ENCODE results near the gene CDK5RAP2. TPM values are rescaled to one million over a fixed set of nuclear protein-coding genes. Genes with fewer than 3 reads are reported as not detected.
A peak's percentile ranks its signal among the peaks of the same experiment; 100 is the strongest.

CDK5RAP2 gene
- total RNA-seq, 2 donors from 2014 or later = 81.5 to 81.9 TPM

GRCh38 chr9:120456218-120456617 lies 123.7 kb downstream of the CDK5RAP2 start:
- H3K4me1 Mint-ChIP-seq (ENCODE audit: low read depth) = no peaks in the 10 kb centered on the region
- ATAC-seq (replicated peaks in 1 of 2) (no peak), DNase-seq (no peak)
- H3K27me3 Mint-ChIP-seq (ENCODE audit: low read depth) = no peaks in the 10 kb centered on the region
- H3K36me3 Mint-ChIP-seq (ENCODE audit: insufficient read depth in 2 of 2) = peaks cover 2 to 23% of the 10 kb centered on the region in 2 donors
- no peak overlapping the region for H3K4me3 Mint-ChIP-seq
- no peaks in the 10 kb centered on the region for H3K9me3 Mint-ChIP-seq
- H3K27ac Mint-ChIP-seq = no peak overlapping the region

- ATAC-seq (replicated peaks in 1 of 2) = no peak
- Mint-ChIP-seq H3K27me3 (ENCODE audit: low read depth) (no peaks in the 10 kb centered on the region), H3K4me1 (ENCODE audit: low read depth) (peaks cover 6% of the 10 kb centered on the region), H3K27ac (no peak overlapping the region), H3K9me3 (no peaks in the 10 kb centered on the region), H3K36me3 (ENCODE audit: insufficient read depth in 2 of 2) (peaks cover 2 to 22% of the 10 kb centered on the region in 2 donors), H3K4me3 (no peak overlapping the region)
- DNase-seq = no peak
These were observed 125.5 kb downstream of the CDK5RAP2 start for GRCh38 chr9:120454467-120454866.

GRCh38 chr9:120453792-120454191 lies 126.2 kb downstream of the CDK5RAP2 start:
- no peak for DNase-seq
- H3K27me3 Mint-ChIP-seq (ENCODE audit: low read depth) = no peaks in the 10 kb centered on the region
- no peaks in the 10 kb centered on the region for H3K9me3 Mint-ChIP-seq
- peaks cover 6% of the 10 kb centered on the region for H3K4me1 Mint-ChIP-seq (ENCODE audit: low read depth)
- no peak for ATAC-seq (replicated peaks in 1 of 2)
- H3K27ac Mint-ChIP-seq = no peak overlapping the region
- H3K36me3 Mint-ChIP-seq (ENCODE audit: insufficient read depth in 2 of 2) = peaks cover 2 to 19% of the 10 kb centered on the region in 2 donors
- no peak overlapping the region for H3K4me3 Mint-ChIP-seq

GRCh38 chr9:120452631-120453030 lies 127.3 kb downstream of the CDK5RAP2 start:
- Mint-ChIP-seq H3K9me3 (no peaks in the 10 kb centered on the region), H3K27ac (peak overlapping the region; percentile 69), H3K4me1 (ENCODE audit: low read depth) (peaks cover 6% of the 10 kb centered on the region), H3K27me3 (ENCODE audit: low read depth) (no peaks in the 10 kb centered on the region), H3K36me3 (ENCODE audit: insufficient read depth in 2 of 2) (peaks cover 2 to 16% of the 10 kb centered on the region in 2 donors), H3K4me3 (no peak overlapping the region)
- DNase-seq (no peak), ATAC-seq (replicated peaks in 1 of 2) (no peak)

- H3K4me1 Mint-ChIP-seq (ENCODE audit: low read depth) = peaks cover 16% of the 10 kb centered on the region
These were observed 129.1 kb downstream of the CDK5RAP2 start for GRCh38 chr9:120450916-120451315.

GRCh38 chr9:120449566-120449965 lies 130.4 kb downstream of the CDK5RAP2 start:
- H3K27me3 Mint-ChIP-seq (ENCODE audit: low read depth) = no peaks in the 10 kb centered on the region

More at GRCh38 chr9:120450916-120451315, 129.1 kb downstream of the CDK5RAP2 start:
- ATAC-seq (replicated peaks in 1 of 2) (no peak), DNase-seq (no peak)
- Mint-ChIP-seq H3K36me3 (ENCODE audit: insufficient read depth in 2 of 2) (peaks cover 7 to 21% of the 10 kb centered on the region in 2 donors), H3K27ac (no peak overlapping the region), H3K9me3 (peaks cover 0 to 2% of the 10 kb centered on the region in 2 donors), H3K27me3 (ENCODE audit: low read depth) (no peaks in the 10 kb centered on the region), H3K4me3 (no peak overlapping the region)

GRCh38 chr9:120447959-120448500 lies 131.9 kb downstream of the CDK5RAP2 start:
- Mint-ChIP-seq H3K4me1 (ENCODE audit: low read depth) (peaks cover 16% of the 10 kb centered on the region), H3K9me3 (peaks cover 0 to 2% of the 10 kb centered on the region in 2 donors), H3K36me3 (ENCODE audit: insufficient read depth in 2 of 2) (peaks cover 7 to 22% of the 10 kb centered on the region in 2 donors), H3K27me3 (ENCODE audit: low read depth) (no peaks in the 10 kb centered on the region), H3K4me3 (no peak overlapping the region), H3K27ac (no peak overlapping the region)
- DNase-seq (no peak), ATAC-seq (replicated peaks in 1 of 2) (no peak)

More at GRCh38 chr9:120449566-120449965, 130.4 kb downstream of the CDK5RAP2 start:
- Mint-ChIP-seq H3K36me3 (ENCODE audit: insufficient read depth in 2 of 2) (peaks cover 7 to 16% of the 10 kb centered on the region in 2 donors), H3K27ac (no peak overlapping the region), H3K4me1 (ENCODE audit: low read depth) (peaks cover 16% of the 10 kb centered on the region), H3K9me3 (peaks cover 0 to 2% of the 10 kb centered on the region in 2 donors), H3K4me3 (no peak overlapping the region)
- no peak for DNase-seq
- no peak for ATAC-seq (replicated peaks in 1 of 2)

- peaks cover 16% of the 10 kb centered on the region for H3K4me1 Mint-ChIP-seq (ENCODE audit: low read depth)
- ATAC-seq (replicated peaks in 1 of 2) (no peak), DNase-seq (no peak)
- H3K9me3 Mint-ChIP-seq = peaks cover 0 to 2% of the 10 kb centered on the region in 2 donors
- H3K27me3 Mint-ChIP-seq (ENCODE audit: low read depth) = no peaks in the 10 kb centered on the region
- H3K4me3 Mint-ChIP-seq = no peak overlapping the region
- no peak overlapping the region for H3K27ac Mint-ChIP-seq
- peaks cover 9 to 22% of the 10 kb centered on the region in 2 donors for H3K36me3 Mint-ChIP-seq (ENCODE audit: insufficient read depth in 2 of 2)
These were observed 133.3 kb downstream of the CDK5RAP2 start for GRCh38 chr9:120446671-120447070.

GRCh38 chr9:120443976-120444375 lies 136.0 kb downstream of the CDK5RAP2 start:
- no peak overlapping the region for H3K27ac Mint-ChIP-seq
- peaks cover 13 to 32% of the 10 kb centered on the region in 2 donors for H3K36me3 Mint-ChIP-seq (ENCODE audit: insufficient read depth in 2 of 2)
- no peak for DNase-seq
- H3K4me3 Mint-ChIP-seq = no peak overlapping the region
- H3K27me3 Mint-ChIP-seq (ENCODE audit: low read depth) = no peaks in the 10 kb centered on the region
- peaks cover 10% of the 10 kb centered on the region for H3K4me1 Mint-ChIP-seq (ENCODE audit: low read depth)
- H3K9me3 Mint-ChIP-seq = peaks cover 0 to 2% of the 10 kb centered on the region in 2 donors
- no peak for ATAC-seq (replicated peaks in 1 of 2)

- Mint-ChIP-seq H3K9me3 (peaks cover 0 to 2% of the 10 kb centered on the region in 2 donors), H3K4me3 (no peak overlapping the region), H3K4me1 (ENCODE audit: low read depth) (peaks cover 10% of the 10 kb centered on the region), H3K27ac (no peak overlapping the region), H3K36me3 (ENCODE audit: insufficient read depth in 2 of 2) (peaks cover 11 to 28% of the 10 kb centered on the region in 2 donors), H3K27me3 (ENCODE audit: low read depth) (no peaks in the 10 kb centered on the region)
- DNase-seq = no peak
- no peak for ATAC-seq (replicated peaks in 1 of 2)
These were observed 136.5 kb downstream of the CDK5RAP2 start for GRCh38 chr9:120443489-120443888.

- peaks cover 11 to 31% of the 10 kb centered on the region in 2 donors for H3K36me3 Mint-ChIP-seq (ENCODE audit: insufficient read depth in 2 of 2)
- H3K27me3 Mint-ChIP-seq (ENCODE audit: low read depth) = no peaks in the 10 kb centered on the region
- DNase-seq (no peak), ATAC-seq (replicated peaks in 1 of 2) (no peak)
- peaks cover 0 to 2% of the 10 kb centered on the region in 2 donors for H3K9me3 Mint-ChIP-seq
- peaks cover 17% of the 10 kb centered on the region for H3K4me1 Mint-ChIP-seq (ENCODE audit: low read depth)
- no peak overlapping the region for H3K4me3 Mint-ChIP-seq
- no peak overlapping the region for H3K27ac Mint-ChIP-seq
These were observed 137.5 kb downstream of the CDK5RAP2 start for GRCh38 chr9:120442308-120442995.

GRCh38 chr9:120441426-120442307 lies 138.3 kb downstream of the CDK5RAP2 start:
- Mint-ChIP-seq H3K4me1 (ENCODE audit: low read depth) (peaks cover 11% of the 10 kb centered on the region), H3K9me3 (peaks cover 0 to 2% of the 10 kb centered on the region in 2 donors), H3K36me3 (ENCODE audit: insufficient read depth in 2 of 2) (peaks cover 9 to 27% of the 10 kb centered on the region in 2 donors), H3K27me3 (ENCODE audit: low read depth) (no peaks in the 10 kb centered on the region), H3K4me3 (no peak overlapping the region), H3K27ac (no peak overlapping the region)
- ATAC-seq (replicated peaks in 1 of 2) = no peak
- no peak for DNase-seq

GRCh38 chr9:120440791-120441190 lies 139.2 kb downstream of the CDK5RAP2 start:
- Mint-ChIP-seq H3K36me3 (ENCODE audit: insufficient read depth in 2 of 2) (peaks cover 7 to 23% of the 10 kb centered on the region in 2 donors), H3K4me1 (ENCODE audit: low read depth) (peaks cover 7% of the 10 kb centered on the region), H3K9me3 (no peaks in the 10 kb centered on the region), H3K27me3 (ENCODE audit: low read depth) (no peaks in the 10 kb centered on the region), H3K4me3 (no peak overlapping the region), H3K27ac (no peak overlapping the region)
- DNase-seq = no peak
- ATAC-seq (replicated peaks in 1 of 2) = no peak
